Thoracic aorta (tissue), 2 donors: ENCODE data around the gene POLE3. TPM values are rescaled to one million over a fixed set of nuclear protein-coding genes. Genes with fewer than 3 reads are reported as not detected.
"Not testable (repeated sequence)": the region's sequence is repeated elsewhere in the genome, so short reads cannot be mapped to it uniquely, and the experiment has no call there.

Experiments
- ATAC-seq: fragments of 150-250 bp; one replicate; pipeline ENCODE4 v1.8.0; 2017; ENCODE audit warnings: low read depth; ENCODE audit not compliant: insufficient number of reproducible peaks, low FRiP score
- DNase-seq: peaks from one replicate; pipeline ENCODE4 v3.0.0-alpha.2; 2020; ENCODE audit warnings: low spot score
- H3K27ac ChIP-seq, 2 donors: fragments of 200-600 bp; sonication (generic); 1 replicate in 1 of 2; 2 replicates in 1 of 2; pipeline ENCODE4 v1.5.1; 2016; ENCODE audit warnings: mild to moderate bottlenecking in 2 of 2, moderate library complexity in 2 of 2
- H3K27me3 ChIP-seq: fragments of 200-600 bp; sonication (generic); replicated peaks from 2 replicates; pipeline ENCODE4 v1.6.0; 2016; ENCODE audit warnings: mild to moderate bottlenecking; ENCODE audit not compliant: insufficient read depth
- H3K36me3 ChIP-seq: fragments of 200-600 bp; sonication (generic); one replicate; pipeline ENCODE4 v1.5.1; 2016
- H3K4me1 ChIP-seq, 2 donors: fragments of 200-600 bp; sonication (generic); 1 replicate in 1 of 2; 2 replicates in 1 of 2; pipeline versions ENCODE4 v1.5.1 to v1.6.0; 2016; ENCODE audit warnings: low read depth in 2 of 2, mild to moderate bottlenecking in 1 of 2; ENCODE audit not compliant: control insufficient read depth in 1 of 2
- H3K4me3 ChIP-seq: fragments of 200-600 bp; sonication (generic); 2 replicates; pipeline ENCODE4 v1.5.1; 2016; ENCODE audit warnings: mild to moderate bottlenecking
- H3K9me3 ChIP-seq: fragments of 200-600 bp; sonication (generic); 2 replicates; pipeline ENCODE4 v1.5.1; 2016
- CTCF ChIP-seq: fragments of 200-600 bp; sonication (generic); IDR thresholded peaks from one replicate; pipeline ENCODE4 v1.5.1; 2019; ENCODE audit warnings: antibody characterized with exemption
- total RNA-seq, 2 donors: library from RNA; depleted of rRNA; stranded (reverse); fragments of >200 nt; gene quantifications; one replicate each; pipeline versions ENCODE4 v1.1.0 to v1.2.3, GENCODE V29; 2016

The POLE3 gene
- total RNA-seq, 2 donors from 2014 or later: 24.2 to 32.0 TPM

GRCh38 chr9:113417370-113417769 lies 6.9 kb upstream of the POLE3 start:
- H3K4me1 ChIP-seq: no peaks in the 10 kb centered on the region
- no peaks in the 10 kb centered on the region for H3K9me3 ChIP-seq
- H3K27me3 ChIP-seq: no peaks in the 10 kb centered on the region
- no peak for ATAC-seq
- no peaks in the 10 kb centered on the region for H3K36me3 ChIP-seq
- no peak for DNase-seq
- H3K27ac ChIP-seq: no peak overlapping the region
- H3K4me3 ChIP-seq: no peak overlapping the region
- TF ChIP-seq CTCF: no peak

- H3K9me3 ChIP-seq: no peaks in the 10 kb centered on the region
- no peaks in the 10 kb centered on the region for H3K27me3 ChIP-seq
- H3K4me3 ChIP-seq: no peak overlapping the region
- no peak overlapping the region for H3K27ac ChIP-seq
- H3K36me3 ChIP-seq: no peaks in the 10 kb centered on the region
- TF ChIP-seq CTCF: no peak
- H3K4me1 ChIP-seq: peaks cover 2 to 3% of the 10 kb centered on the region in 2 donors
- DNase-seq (no peak), ATAC-seq (no peak)
These were observed 5.8 kb upstream of the POLE3 start for GRCh38 chr9:113416149-113416721.

GRCh38 chr9:113409883-113410206 lies 630 bp downstream of the POLE3 start:
- no peaks in the 10 kb centered on the region for H3K27me3 ChIP-seq

GRCh38 chr9:113409481-113409880 lies 994 bp downstream of the POLE3 start:
- DNase-seq (no peak), ATAC-seq (no peak)
- peak overlapping the region; percentile 91 for H3K4me3 ChIP-seq
- peaks cover 8 to 19% of the 10 kb centered on the region in 2 donors for H3K4me1 ChIP-seq
- TF ChIP-seq CTCF: no peak
- peaks cover 8% of the 10 kb centered on the region for H3K36me3 ChIP-seq
- H3K9me3 ChIP-seq: no peaks in the 10 kb centered on the region
- peak overlapping the region; percentile 92 to 93 for H3K27ac ChIP-seq
- no peaks in the 10 kb centered on the region for H3K27me3 ChIP-seq

More at GRCh38 chr9:113409883-113410206, 630 bp downstream of the POLE3 start:
- DNase-seq (no peak), ATAC-seq (no peak)
- Histone ChIP-seq H3K27ac (peak overlapping the region; percentile 92 to 93), H3K9me3 (no peaks in the 10 kb centered on the region), H3K4me3 (peak overlapping the region; percentile 91), H3K36me3 (peaks cover 8% of the 10 kb centered on the region), H3K4me1 (peaks cover 8 to 19% of the 10 kb centered on the region in 2 donors)
- no peak for TF ChIP-seq CTCF

- not testable (repeated sequence) for ATAC-seq, H3K4me3 ChIP-seq, H3K27me3 ChIP-seq, H3K36me3 ChIP-seq, H3K9me3 ChIP-seq
- DNase-seq: peak; percentile 14
- Histone ChIP-seq H3K4me1 (peaks cover 8 to 19% of the 10 kb centered on the region in 2 donors), H3K27ac (peak overlapping the region in 1 of 2 donors; percentile 32)
- TF ChIP-seq CTCF: peak; percentile 70
These were observed 3.5 kb downstream of the POLE3 start for GRCh38 chr9:113406873-113407511.

- not testable (repeated sequence) for H3K36me3 ChIP-seq, H3K4me3 ChIP-seq, DNase-seq, ATAC-seq, H3K9me3 ChIP-seq, H3K27me3 ChIP-seq
- peak overlapping the region in 1 of 2 donors; percentile 32 for H3K27ac ChIP-seq
- H3K4me1 ChIP-seq: peaks cover 6 to 21% of the 10 kb centered on the region in 2 donors
These were observed 4.1 kb downstream of the POLE3 start for GRCh38 chr9:113406353-113406752.
